Astrocyte of the cerebellum (primary cell): ENCODE results near the gene CLMN.

Experiments used
- DNase-seq: peaks from one replicate; pipeline ENCODE4 v3.0.0-alpha.2; 2011; ENCODE audit warnings: low read depth
- H3K4me3 ChIP-seq: 2 replicates; pipeline ENCODE4 v1.5.1; 2011; ENCODE audit warnings: mild to moderate bottlenecking, low read depth, low read length, moderate library complexity
- in situ Hi-C: cut with HindIII; loops from 2 replicates; pipeline ENCODE4 v1.10.0; 2017; ENCODE audit warnings: low sequenced_read_pairs
- TF ChIP-seq, protein P1 (sequence below): IDR thresholded peaks from 2 replicates; pipeline ENCODE4 v1.5.1; 2012; ENCODE audit warnings: low read length, low read depth, moderate library complexity, mild to moderate bottlenecking; ENCODE audit errors: missing control alignments

Gene CLMN

DNA sequence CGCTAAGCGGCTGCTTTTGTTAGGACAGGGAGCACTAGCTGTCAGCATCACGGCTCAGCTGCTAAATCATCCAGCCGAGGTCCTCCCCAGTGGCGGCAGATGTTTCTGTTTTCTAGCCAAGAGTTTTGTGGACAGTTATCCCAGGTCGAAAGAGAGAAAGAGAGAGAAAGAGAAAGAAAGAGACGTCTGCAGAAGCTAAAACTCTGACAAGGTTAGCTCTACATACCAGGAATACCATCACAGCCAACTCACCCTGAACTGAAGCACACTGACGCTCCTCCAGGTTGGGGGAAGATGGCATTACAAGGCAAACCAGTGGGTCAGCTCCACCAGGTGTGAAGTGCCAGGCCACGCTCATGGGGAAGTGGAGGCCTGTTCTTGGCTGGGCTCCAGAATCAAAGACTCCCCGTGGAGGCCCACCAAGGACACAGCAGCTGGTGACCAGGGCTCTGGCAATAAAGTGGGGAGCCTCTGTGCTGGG, 97.5 kb downstream of the CLMN start:
- in situ Hi-C loops, result no loop called here
- DNase-seq, result peak; percentile 18
- TF ChIP-seq, protein P1, sequence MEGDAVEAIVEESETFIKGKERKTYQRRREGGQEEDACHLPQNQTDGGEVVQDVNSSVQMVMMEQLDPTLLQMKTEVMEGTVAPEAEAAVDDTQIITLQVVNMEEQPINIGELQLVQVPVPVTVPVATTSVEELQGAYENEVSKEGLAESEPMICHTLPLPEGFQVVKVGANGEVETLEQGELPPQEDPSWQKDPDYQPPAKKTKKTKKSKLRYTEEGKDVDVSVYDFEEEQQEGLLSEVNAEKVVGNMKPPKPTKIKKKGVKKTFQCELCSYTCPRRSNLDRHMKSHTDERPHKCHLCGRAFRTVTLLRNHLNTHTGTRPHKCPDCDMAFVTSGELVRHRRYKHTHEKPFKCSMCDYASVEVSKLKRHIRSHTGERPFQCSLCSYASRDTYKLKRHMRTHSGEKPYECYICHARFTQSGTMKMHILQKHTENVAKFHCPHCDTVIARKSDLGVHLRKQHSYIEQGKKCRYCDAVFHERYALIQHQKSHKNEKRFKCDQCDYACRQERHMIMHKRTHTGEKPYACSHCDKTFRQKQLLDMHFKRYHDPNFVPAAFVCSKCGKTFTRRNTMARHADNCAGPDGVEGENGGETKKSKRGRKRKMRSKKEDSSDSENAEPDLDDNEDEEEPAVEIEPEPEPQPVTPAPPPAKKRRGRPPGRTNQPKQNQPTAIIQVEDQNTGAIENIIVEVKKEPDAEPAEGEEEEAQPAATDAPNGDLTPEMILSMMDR, result no peak
- no peak overlapping the region for H3K4me3 ChIP-seq

DNA sequence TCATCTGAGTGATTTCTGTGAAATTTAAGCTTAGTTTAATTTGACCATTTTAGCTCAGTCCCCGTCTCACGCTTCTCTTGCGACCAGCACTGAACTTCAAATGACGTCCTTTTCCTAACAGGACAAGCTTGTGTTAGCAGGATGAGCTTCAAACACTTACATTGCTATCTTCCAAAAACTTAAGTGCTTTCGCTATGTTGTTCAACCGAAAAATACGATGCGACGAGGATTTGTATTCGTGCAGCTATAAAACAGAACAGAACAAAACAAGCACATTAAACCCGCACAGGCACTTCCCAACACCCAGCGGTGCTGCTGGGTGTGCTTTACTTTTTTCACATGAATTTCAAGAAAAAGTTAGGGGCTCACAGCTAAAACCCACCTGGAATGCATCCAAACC, 98.2 kb downstream of the CLMN start:
- no peak overlapping the region for H3K4me3 ChIP-seq
- in situ Hi-C loops, result no loop called here

DNA sequence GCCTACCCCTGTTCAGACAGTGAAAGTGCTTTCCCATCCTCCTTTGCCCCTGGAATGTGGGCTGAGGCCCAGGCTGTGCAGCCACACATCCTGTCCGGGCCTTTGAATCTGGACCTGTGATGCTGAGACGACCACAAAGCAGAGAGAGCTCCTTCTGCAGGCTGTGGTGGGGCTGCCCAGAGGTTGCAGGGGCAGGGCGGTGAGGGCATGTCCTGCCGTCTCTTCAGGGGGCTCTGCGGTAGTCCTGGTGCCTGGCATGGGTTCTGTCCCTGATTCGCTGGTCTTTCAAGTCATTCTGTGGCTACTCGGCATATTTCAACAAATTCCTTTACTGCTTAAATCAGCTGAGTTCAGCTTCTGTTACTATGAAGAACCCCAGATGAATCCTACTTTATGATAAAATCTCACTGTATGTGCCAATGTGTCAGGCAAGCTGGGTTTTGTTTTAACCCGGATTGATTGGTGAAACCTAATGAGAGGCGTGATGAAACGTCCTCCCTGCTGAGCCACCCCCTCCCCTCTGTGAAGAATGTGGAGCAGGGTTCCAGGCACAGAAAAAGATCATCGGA, 99.0 kb downstream of the CLMN start:
- TF ChIP-seq, protein P1, result no peak
- peak; percentile 91 for DNase-seq
- no peak overlapping the region for H3K4me3 ChIP-seq
- in situ Hi-C loops, result no loop called here

More for the DNA sequence above, 98.2 kb downstream of the CLMN start:
- DNase-seq, result no peak
- TF ChIP-seq, protein P1, result no peak

DNA sequence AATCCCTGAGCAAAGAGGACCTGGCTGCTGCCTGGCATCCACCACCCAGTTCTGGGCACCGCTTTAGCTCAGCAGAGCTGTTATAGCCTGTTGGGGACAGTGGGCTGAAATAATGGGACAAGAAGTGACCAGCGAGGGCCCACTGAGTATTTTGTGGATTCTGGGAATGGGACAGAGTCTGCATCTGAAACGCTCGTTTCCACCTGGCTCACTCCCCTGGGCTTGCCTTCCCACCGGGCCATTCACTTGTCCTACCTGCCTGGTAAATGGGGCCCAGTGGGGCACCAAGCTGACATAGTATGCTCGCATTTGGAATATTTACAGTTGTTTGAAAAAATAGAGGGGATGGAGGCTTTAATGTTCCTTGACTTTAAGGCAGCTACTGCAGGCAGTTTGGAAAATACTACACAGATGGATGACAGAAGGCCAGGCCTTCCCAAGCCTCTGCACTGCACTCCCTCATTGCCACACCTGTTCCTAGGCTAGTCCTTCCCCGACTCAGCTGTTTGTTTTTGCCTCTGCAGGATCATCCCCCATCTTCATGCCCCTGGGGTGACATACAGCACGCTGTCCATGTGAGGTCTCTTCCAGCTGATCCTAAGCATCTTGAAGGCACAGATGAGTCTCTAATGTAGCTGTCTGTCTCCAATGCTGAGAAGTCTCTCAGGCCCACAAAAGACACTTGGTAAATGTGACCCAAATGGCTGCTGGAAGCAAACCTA, 101.1 kb downstream of the CLMN start:
- H3K4me3 ChIP-seq, result no peak overlapping the region
- in situ Hi-C loops, result no loop called here
- TF ChIP-seq, protein P1, result no peak
- DNase-seq, result no peak

DNA sequence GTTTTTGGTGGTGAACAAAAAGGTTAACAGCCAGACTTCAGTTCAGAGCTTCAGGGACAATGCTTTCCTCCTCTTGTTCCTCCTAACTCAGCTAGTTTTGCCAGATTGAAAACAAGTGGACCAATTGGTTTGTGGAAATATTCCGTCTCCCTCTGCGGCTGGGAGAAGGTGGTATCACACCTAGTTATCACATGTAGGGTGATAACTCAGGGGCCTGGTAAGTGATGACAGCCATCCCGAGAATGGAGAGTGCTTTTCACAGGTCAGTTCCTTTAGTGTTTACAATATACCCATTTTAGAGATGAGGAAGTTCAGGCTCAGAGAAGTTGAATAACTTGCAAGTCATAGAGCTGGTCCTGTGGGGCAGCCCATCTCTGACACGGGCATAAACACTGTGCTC, 101.7 kb downstream of the CLMN start:
- no peak for DNase-seq
- in situ Hi-C loops, result no loop called here
- H3K4me3 ChIP-seq, result no peak overlapping the region
- TF ChIP-seq, protein P1, result no peak

DNA sequence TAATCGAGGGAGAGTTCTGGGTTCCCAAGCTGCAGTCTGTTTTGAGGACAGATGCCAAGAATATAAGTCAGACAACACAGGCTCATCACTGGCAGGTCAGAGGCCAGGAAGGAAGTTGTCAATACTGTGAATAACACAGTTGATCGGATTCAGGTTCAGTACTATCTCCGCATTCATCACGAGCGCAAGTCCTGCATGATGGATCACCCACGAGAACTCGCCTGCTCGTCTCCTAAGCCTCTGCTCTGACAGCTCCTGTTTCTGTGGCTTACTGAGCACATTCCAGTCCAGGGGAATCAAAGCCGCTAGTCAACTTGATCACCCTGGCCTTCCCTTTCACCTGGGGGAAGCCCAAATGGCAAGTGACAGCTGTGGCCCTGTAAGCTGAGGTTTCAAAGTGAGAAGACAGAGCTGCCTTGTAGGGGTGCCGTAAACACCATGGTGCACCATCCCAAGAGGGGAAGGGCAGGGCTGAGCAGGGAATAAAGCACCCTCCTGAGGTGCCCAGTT, 102.3 kb downstream of the CLMN start:
- H3K4me3 ChIP-seq, result no peak overlapping the region
- TF ChIP-seq, protein P1, result no peak
- in situ Hi-C loops, result no loop called here
- DNase-seq, result no peak
